ENCODE measurements around the gene TBC1D24.
"Not testable (repeated sequence)": the region's sequence is repeated elsewhere in the genome, so short reads cannot be mapped to it uniquely, and the experiment has no call there.

Gene TBC1D24

DNA sequence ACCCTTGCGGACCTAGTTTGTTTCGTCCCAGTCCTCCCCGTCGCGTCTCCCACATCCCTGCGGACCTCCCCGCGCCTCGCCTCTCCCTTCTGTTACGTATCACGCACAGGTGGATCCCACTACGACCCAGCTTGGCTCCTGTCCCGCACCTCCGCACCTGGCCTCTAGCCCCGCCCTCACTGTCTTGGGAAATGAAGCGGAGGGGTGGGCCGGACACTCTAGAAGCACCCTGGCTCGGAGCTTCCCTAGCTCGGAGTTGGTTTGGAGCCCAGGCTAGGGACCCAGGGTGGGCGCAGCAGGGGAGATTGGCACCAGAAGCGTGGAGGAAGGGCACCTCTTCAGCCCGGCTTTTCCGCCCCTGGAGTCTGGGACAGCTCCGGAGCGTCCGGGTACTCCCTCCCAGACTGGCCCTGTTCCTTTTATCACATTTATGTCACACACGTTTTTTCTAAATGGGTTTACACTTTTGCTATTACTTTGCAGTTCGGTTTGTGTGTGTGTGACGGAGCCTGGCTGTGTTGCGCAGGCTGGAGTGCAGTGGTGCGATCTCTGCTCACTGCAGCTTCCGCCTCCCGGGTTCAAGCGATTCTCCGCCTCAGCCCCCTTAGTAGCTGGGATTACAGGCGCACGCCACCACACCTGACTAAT is 57.7 kb downstream of the TBC1D24 start:
- peak; percentile 38 for DNase-seq (ENCODE audit: low read depth)

DNA sequence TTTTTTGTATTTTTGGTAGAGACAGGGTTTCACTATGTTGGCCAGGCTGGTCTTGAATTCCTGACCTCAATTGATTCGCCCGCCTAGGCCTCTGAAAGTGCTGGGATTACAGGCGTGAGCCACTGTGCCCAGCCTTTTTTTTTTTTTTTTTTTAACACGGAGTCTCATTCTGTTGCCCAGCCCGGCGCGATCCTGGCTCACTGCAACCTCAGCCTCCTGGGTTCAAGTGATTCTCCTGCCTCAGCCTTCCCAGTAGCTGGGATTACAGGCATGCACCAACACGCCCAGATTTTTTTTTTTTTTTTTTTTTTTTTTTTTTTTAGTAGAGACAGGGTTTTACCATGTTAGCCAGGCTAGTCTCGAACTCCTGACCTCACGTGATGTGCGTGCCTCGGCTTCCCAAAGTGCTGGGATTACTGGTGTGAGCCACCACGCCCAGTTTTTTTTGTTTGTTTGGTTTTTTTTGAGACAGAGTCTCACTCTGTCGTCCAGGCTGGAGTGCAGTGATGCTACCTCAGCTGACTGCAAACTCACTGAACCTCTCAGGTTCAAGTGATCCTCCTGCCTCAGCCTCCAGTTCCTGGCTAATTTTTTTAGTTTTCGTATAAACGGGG is 58.3 kb downstream of the TBC1D24 start:
- DNase-seq (ENCODE audit: low read depth), result not testable (repeated sequence)

DNA sequence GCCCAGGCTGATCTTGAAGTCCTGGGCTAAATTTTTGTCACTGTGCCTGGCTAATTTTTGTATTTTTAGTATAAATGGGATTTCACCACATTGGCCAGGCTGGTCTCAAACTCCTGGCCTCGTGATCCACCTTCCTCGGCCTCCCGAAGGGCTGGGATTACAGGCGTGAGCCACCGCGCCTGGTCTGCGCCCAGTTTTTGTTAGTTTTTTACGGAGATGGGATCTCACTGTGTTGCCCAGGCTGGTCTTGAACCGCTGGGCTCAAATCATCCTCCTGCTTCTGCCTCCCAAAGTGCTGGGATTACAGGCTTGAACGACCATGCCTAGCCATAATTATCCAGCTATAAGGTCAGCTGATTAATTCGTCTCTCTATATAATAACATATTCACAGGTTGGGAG is 59.0 kb downstream of the TBC1D24 start:
- no peak for DNase-seq (ENCODE audit: low read depth)

DNA sequence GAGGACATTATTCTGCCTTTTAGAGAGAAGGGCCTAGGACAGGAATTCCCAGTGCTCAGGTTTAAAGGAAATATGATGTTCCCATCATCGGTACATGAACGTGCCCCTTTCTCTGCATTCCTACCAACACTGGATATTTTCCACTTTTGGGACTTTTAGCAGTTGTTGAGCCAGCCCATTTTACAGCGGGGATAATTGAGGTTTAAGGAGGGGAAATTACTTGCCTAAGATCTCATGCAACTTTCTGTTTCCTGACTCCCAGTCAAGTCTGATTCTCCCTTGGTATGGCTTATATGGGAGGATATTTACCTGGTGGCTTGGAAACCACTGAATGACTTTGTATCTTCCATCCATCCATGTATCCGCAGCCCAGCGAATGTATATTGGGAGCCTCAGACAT is 59.4 kb downstream of the TBC1D24 start:
- DNase-seq (ENCODE audit: low read depth), result not testable (repeated sequence)

DNA sequence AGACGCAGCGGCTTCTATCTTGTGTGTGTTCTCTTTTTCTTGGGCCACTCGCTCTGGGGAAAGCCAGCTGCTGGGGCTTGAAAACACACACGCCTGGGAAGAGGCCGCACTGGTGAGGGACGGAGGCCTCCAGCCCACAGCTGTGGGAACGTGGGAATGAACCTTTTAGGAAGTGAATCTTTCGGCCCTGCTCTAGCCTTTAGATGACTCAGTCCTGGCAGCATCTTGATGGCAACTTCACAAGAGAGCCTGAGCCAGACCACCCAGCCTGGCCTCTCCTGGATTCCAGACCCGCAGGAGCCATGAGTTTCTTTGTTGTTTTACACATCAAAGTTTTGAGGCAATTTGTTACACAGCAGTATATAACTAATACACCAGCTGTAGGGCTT is 60.7 kb downstream of the TBC1D24 start:
- no peak for DNase-seq (ENCODE audit: low read depth)

DNA sequence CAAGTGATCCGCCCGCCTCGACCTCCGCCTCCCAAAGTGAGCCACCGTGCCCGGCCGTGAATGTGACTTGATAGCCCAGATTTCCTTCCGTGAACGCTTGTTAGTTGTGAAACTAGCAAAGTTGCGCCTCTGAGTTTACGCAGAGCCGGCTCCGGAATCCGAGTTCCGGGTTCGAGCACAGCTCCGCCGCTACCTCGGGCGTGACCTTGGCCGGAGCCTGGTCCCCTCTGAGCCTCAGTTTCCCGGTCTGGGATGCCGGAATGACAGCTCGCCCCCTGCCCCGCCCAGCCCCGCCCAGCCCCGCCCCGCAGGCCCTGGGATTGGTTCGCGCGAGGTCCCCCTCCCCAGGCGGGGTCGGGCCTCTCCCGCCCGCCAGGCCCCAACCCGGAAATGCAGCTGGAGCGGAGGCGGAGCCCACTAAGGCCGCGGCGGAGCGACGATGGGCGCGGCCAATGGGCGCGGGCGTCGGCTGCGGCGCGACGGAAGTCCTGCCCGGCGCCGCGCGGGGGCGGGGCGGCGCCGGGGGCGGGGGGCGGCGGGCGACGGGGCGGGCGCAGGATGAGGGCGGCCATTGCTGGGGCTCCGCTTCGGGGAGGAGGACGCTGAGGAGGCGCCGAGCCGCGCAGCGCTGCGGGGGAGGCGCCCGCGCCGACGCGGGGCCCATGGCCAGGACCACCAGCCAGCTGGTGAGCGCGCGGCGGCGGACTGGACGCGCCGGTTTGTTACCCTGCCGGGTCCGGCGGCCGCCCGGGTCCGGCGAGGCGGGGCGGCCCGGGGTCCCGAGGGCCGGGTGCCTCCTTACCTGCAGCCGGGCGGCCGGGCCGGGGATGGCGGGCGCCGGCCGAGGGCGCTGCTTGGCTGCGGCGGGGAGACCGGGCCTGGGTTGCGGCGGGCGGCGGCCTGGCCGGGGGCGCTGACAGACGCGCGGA is 62.8 kb downstream of the TBC1D24 start, which contains the start of gene PDPK1:
TSS of gene PDPK1 (plus strand) at position 571 of the 929 bp plus-strand sequence. CDS start at position 663, 92 bp downstream.
- peak; percentile 92 for DNase-seq (ENCODE audit: low read depth)

DNA sequence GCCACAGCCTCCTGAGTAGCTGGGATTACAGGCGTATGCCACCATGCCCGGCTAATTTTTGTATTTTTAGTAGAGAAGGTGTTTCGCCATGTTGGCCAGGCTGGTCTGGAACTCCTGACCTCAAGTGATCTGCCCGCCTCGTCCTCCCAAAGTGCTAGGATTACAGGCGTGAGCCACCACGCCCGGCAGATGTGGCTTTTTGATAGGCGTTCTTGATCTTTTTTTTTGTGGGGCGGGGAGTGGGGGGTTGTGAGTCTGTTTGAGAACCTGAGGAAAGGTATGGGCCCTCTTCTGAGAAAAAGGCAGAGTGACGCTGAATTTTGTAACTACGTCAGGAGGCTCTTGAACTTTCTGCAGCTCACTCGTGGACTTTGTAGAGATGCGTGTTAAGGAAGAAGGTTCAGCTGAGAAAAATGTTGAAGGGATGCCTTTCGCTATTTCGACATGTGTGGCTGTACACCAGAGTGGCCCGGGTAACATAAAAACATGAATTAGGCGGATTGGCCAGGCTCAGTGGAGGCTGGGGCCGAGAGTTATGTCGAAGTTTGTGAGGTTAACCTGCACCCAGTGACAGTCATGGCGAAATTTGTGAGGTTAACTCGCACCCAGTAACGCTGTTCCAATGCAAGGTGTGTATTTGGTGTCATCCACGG is 64.4 kb downstream of the TBC1D24 start:
- DNase-seq (ENCODE audit: low read depth), result not testable (repeated sequence)

DNA sequence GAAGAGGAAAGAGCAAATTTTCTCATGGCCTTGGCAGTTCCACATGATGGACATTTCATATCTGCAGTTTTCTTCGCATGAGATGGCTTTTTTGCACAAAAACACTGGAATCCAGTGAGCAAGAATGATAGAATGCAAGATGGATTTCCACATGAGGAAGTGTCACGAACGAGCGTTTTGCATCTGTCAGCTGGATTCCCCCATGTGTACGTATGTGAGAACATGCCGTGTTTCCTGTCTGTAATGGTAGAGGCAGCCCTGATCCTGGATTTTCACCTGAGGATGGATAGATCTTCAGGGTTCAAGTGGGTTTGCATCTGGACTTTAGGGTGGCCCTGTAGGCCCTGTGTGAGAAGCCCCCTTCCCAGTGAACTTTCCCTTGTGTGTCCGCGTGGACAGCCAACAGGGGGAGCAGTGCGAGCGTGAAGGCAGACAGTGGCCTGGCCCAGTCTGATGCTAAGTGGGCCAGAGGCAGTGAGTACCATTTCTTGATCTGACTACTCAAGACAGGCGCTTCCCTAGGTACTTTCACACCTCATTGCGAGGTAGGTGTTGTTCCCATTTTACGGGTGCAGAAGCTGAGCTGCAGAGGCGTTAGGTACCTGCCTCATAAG is 65.0 kb downstream of the TBC1D24 start:
- peak; percentile 34 for DNase-seq (ENCODE audit: low read depth)

DNA sequence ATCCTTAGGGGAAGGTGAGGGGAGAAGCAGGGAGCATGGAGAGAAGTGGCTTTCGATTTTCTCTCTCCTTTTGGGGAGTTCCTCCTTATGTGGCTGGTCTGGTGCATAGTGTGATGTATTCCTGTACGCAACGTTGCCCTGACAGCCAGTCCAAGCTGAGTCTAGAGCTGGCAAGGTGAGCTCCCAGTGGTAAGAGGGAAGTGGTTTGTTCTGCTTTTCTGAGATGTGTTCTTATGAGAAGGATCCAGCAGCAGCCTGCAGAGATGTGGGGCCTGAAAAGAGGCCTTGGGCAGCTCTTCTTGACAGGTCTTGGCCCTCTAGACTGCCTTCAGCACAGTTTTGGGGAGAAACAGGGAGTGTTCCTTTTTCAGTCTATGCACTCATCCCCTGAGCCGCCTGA is 66.0 kb downstream of the TBC1D24 start:
- not testable (repeated sequence) for DNase-seq (ENCODE audit: low read depth)

DNA sequence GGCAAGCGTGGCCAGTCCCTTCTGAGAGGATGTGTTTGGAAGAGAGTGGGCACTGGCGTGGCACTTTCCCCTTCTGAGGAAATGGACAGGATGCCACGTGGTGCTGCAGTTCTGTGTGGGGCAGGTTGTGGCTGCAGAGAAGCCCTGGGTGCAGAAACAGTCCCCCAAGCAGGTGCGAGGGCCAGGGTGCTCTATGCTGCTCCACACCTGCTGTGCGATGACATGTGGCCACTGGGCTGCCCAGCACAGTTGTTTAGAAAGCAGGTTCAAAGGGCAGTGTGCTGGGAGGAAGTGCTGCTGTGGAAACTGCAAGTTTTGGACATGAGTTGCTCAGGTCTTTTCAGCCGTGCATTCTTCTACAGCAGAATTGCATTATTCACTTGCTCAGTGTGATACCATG is 66.5 kb downstream of the TBC1D24 start:
- DNase-seq (ENCODE audit: low read depth), result not testable (repeated sequence)

DNA sequence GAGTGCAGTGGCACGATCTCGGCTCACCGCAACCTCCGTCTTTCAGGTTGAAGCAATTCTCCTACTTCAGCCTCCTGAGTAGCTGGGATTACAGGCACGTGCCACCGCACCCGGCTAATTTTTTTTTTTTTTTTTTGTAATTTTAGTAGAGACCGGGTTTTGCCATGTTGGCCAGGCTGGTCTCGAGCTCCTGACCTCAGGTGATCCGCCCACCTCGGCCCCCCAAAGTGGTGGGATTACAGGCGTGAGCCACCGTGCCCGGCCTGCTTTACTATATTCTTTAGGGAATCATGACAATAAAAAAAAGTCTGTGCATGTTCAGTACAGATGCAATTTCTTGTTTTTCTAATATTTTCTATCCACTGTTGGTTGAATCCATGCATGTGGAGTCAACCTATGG is 68.8 kb downstream of the TBC1D24 start:
- DNase-seq (ENCODE audit: low read depth), result not testable (repeated sequence)

DNA sequence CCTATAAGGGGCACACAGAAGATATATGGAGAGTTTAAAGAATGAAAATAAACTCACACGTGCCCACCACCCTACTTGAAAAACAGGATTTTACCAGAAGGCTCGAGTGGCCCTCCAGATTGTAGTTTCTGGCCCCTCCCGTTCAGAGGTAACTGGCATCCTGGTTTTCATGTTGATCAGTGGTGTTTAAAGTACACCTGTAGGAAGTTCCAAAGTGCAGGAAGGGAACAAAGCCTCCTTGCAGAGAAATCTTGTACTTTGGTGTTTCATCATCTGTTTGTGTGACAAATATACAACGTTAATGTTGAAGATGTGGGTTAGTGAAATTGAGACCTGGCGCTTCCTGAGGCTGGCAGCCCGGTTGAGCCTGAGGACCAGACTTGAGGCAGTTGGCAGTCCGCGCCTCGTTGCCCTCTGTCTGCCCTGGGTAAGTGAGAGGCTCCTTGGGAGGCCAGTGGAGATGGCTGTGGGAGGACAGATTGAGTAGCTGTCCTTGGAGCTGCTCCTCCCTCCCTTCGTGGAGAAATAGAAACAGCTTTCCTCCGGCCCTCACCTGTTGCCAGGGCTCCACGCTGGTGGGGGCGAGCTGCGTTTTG is 75.5 kb downstream of the TBC1D24 start:
- DNase-seq (ENCODE audit: low read depth), result not testable (repeated sequence)

DNA sequence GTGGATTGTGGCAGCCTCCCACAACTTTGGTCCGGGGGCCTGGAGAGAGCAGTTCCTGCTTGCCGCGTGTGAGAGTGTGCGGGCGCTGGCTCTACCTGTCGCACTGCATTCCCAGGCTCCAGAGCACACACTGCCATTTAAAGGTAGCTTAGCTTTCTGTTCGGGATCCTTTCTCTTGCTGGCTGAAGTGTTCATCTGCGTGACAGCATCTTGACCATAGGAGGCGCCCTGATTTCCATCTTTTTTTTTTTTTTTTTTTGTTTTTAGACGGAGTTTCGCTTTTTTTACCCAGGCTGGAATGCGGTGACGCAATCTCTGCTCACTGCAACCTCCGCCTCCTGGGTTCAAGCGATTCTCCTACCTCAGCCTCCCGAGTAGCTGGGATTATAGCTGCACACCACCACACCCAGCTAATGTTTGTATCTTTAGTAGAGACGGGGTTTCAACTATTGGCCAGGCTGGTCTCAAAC is 76.5 kb downstream of the TBC1D24 start:
- not testable (repeated sequence) for DNase-seq (ENCODE audit: low read depth)

DNA sequence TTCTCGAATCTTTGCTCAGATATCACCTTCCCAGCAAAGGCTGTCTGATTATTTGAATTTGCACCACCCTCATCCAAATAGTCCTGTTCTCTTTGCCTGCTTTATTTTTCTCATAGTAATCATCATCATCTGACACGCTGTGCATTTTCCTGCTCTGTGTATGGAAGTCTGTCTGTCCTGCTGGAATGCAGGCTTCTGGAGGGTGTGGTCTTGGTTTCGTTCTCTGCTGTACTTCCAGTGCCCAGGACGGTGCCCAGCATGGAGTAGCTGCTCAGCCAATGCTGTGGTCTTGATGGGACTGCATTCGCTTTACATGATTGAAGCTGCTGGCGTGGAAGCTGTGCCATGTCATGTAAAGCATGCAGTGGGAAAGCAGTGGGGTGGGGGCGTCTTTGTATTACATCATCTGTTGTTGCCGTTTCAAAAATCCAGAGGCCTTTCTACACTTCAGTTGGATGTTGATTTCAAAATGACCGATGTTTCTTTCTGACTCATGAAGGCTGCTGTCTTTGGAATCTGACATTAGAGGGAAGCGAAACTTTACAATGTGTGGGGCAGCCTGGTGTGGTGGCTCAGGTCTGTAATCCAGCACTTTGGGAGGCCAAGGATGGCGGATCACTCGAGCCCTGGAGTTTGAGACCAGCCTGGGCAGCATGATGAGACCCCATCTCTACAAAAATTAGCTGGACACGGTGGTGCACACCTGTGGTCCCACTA is 79.9 kb downstream of the TBC1D24 start:
- DNase-seq (ENCODE audit: low read depth), result not testable (repeated sequence)

Data from activated T-helper 9 cell treated with anti-CD3 and anti-CD28 coated beads, Interleukin-2, amount 50 U/mL, for 16 hours (primary cell).